Stimulated activated CD4-positive, alpha-beta T cell treated with anti-CD3 and anti-CD28 coated beads, TNF-alpha, amount 100 ng/mL, for 48 hours (primary cell): Measurements from ENCODE around the gene UNC80.

Source experiments
- DNase-seq, 3 donors: peaks; one replicate each; pipeline ENCODE4 v3.0.0-alpha.2; 2020; ENCODE audit warnings: low read depth in 3 of 3

UNC80 gene

GRCh38 chr2:209969692-209970091 lies 198.1 kb downstream of the UNC80 start:
- no peak for DNase-seq

- no peak for DNase-seq
These were observed 198.6 kb downstream of the UNC80 start for GRCh38 chr2:209970271-209970670.

- DNase-seq = no peak
These were observed 199.1 kb downstream of the UNC80 start for GRCh38 chr2:209970711-209971110.

- no peak for DNase-seq
These were observed 201.7 kb downstream of the UNC80 start for GRCh38 chr2:209973328-209973727.

GRCh38 chr2:209974576-209974975 lies 202.9 kb downstream of the UNC80 start:
- no peak for DNase-seq

GRCh38 chr2:209976698-209977385 lies 205.2 kb downstream of the UNC80 start:
- no peak for DNase-seq

GRCh38 chr2:209977386-209978239 lies 206.0 kb downstream of the UNC80 start:
- no peak for DNase-seq

- DNase-seq = no peak
These were observed 212.7 kb downstream of the UNC80 start for GRCh38 chr2:209984291-209984690.

- no peak for DNase-seq
These were observed 214.2 kb downstream of the UNC80 start for GRCh38 chr2:209985874-209986273.

- DNase-seq = no peak
These were observed 214.8 kb downstream of the UNC80 start for GRCh38 chr2:209986415-209986814.

GRCh38 chr2:209988010-209988409 lies 216.4 kb downstream of the UNC80 start:
- DNase-seq = no peak

- DNase-seq = no peak
These were observed 219.2 kb downstream of the UNC80 start for GRCh38 chr2:209990838-209991237.

- no peak for DNase-seq
These were observed 222.3 kb downstream of the UNC80 start for GRCh38 chr2:209993968-209994367.

- no peak for DNase-seq
These were observed 227.0 kb downstream of the UNC80 start for GRCh38 chr2:209998596-209998995.

- DNase-seq = no peak
These were observed 229.1 kb downstream of the UNC80 start for GRCh38 chr2:210000464-210001324.

- DNase-seq = peak; percentile 94 to 98 (median 95)
These were observed 230.8 kb downstream of the UNC80 start, which contains the start of gene RPE for GRCh38 chr2:210002158-210003157. Gene RPE, plus strand, starts transcription at chr2:210002638. Its CDS starts 24 bp downstream, at chr2:210002662.

GRCh38 chr2:210003359-210003758 lies 231.7 kb downstream of the UNC80 start:
- no peak for DNase-seq

GRCh38 chr2:210004881-210005280 lies 233.2 kb downstream of the UNC80 start:
- no peak for DNase-seq

GRCh38 chr2:210007895-210008294 lies 236.3 kb downstream of the UNC80 start:
- DNase-seq = no peak

- DNase-seq = no peak
These were observed 237.5 kb downstream of the UNC80 start for GRCh38 chr2:210009126-210009525.

- no peak for DNase-seq
These were observed 238.3 kb downstream of the UNC80 start for GRCh38 chr2:210009896-210010295.
